A549 (cell line): ENCODE results near the gene CHD9. TPM values are rescaled to one million over a fixed set of nuclear protein-coding genes. Genes with fewer than 3 reads are reported as not detected.

Experiments used
- ATAC-seq, 2 experiments: fragments of 200-7000 bp in 1 of 2; fragments of >200 bp in 1 of 2; cut with Nextera tagmentation in 1 of 2; cut with Tn5 transposase in 1 of 2; 3 replicates each; pipeline versions ENCODE4 v1.8.0 to v1.9.1; 2018 to 2020; ENCODE audit warnings: mild to moderate bottlenecking in 1 of 2, moderate library complexity in 1 of 2
- CTCF ChIA-PET: fragments of 300-600 bp; sonication (Branson Sonifier 250); formaldehyde crosslinking; extraction: SDS; loops from one replicate; lab custom pipeline; 2021; ENCODE audit warnings: antibody characterized with exemption, inconsistent platforms; lab: Yijun Ruan, JAX
- POLR2A ChIA-PET: fragments of 350-600 bp; formaldehyde crosslinking; extraction: SDS; loops from one replicate; lab custom pipeline; 2021; ENCODE audit warnings: antibody characterized with exemption, inconsistent platforms; lab: Yijun Ruan, JAX
- DNase-seq, 2 experiments: peaks; one replicate each; pipeline versions ENCODE4 v3.0.0 to v3.0.0-alpha.2; 2011 to 2016; ENCODE audit warnings: low read depth in 1 of 2, low spot score in 1 of 2
- FAIRE-seq: peaks from 2 replicates; lab custom pipeline; 2011; peaks lifted over from hg19 to GRCh38; lab: Jason Lieb, UNC
- H3K27ac ChIP-seq, 2 experiments: fragments of >200 bp; sonication (Bioruptor Twin); formaldehyde crosslinking; 3 replicates each; pipeline ENCODE4 v1.5.1; 2016 to 2017
- H3K4me1 ChIP-seq: fragments of >200 bp; sonication (Bioruptor Twin); formaldehyde crosslinking; 3 replicates; pipeline ENCODE4 v1.6.1; 2016
- H3K4me2 ChIP-seq: fragments of >200 bp; sonication (Bioruptor Twin); formaldehyde crosslinking; 3 replicates; pipeline ENCODE4 v1.6.1; 2016
- H3K4me3 ChIP-seq: fragments of >200 bp; sonication (Bioruptor Twin); formaldehyde crosslinking; 3 replicates; pipeline ENCODE4 v1.5.1; 2016
- H3K9me3 ChIP-seq: fragments of >200 bp; sonication (Bioruptor Twin); formaldehyde crosslinking; 3 replicates; pipeline ENCODE4 v1.6.1; 2016
- ATOH8 ChIP-seq: fragments of 250-450 bp; sonication (Bioruptor Pico); IDR thresholded peaks from 2 replicates; pipeline ENCODE4 v1.5.0; 2020; ENCODE audit warnings: low read depth, mild to moderate bottlenecking, moderate library complexity
- BCL3 ChIP-seq: fragments of >200 bp; sonication (Bioruptor Twin); formaldehyde crosslinking; IDR thresholded peaks from 3 replicates; pipeline ENCODE4 v1.6.1; 2016
- BHLHE40 ChIP-seq: IDR thresholded peaks from 2 replicates; pipeline ENCODE4 v1.6.1; 2012; ENCODE audit warnings: low read depth, low read length, inconsistent platforms
- CEBPB ChIP-seq, 2 experiments: fragments of >200 bp in 1 of 2; sonication (Bioruptor Twin) in 1 of 2; formaldehyde crosslinking in 1 of 2; IDR thresholded peaks; 2 replicates each; pipeline ENCODE4 v1.6.1; 2012 to 2016
- EP300 ChIP-seq, 2 experiments: fragments of >200 bp; sonication (Bioruptor Twin); formaldehyde crosslinking; IDR thresholded peaks; 2 replicates in 1 of 2; 3 replicates in 1 of 2; pipeline ENCODE4 v1.6.1; 2016 to 2017
- ESRRA ChIP-seq: fragments of 150-350 bp; IDR thresholded peaks from 2 replicates; pipeline ENCODE4 v1.6.1; 2014; ENCODE audit warnings: mild to moderate bottlenecking, low read length, borderline replicate concordance
- FOSL2 ChIP-seq, 2 experiments: fragments of 450-650 bp in 1 of 2; fragments of >200 bp in 1 of 2; sonication (Bioruptor Twin) in 1 of 2; formaldehyde crosslinking; IDR thresholded peaks; 2 replicates each; pipeline versions ENCODE4 v1.5.0 to v1.6.1; 2016 to 2020; ENCODE audit warnings: mild to moderate bottlenecking in 1 of 2, moderate library complexity in 1 of 2
- GATA3 ChIP-seq: IDR thresholded peaks from 2 replicates; pipeline ENCODE4 v1.6.1; 2012; ENCODE audit warnings: borderline replicate concordance
- HES2 ChIP-seq: fragments of >200 bp; sonication (Bioruptor Twin); formaldehyde crosslinking; IDR thresholded peaks from 2 replicates; pipeline ENCODE4 v1.6.1; 2016
- HMGXB4 ChIP-seq: fragments of 250-450 bp; sonication (Bioruptor Pico); IDR thresholded peaks from 2 replicates; pipeline ENCODE4 v1.5.0; 2021; ENCODE audit warnings: mild to moderate bottlenecking, moderate library complexity, borderline replicate concordance
- HOXA7 ChIP-seq: fragments of 250-450 bp; sonication (Bioruptor Pico); IDR thresholded peaks from 2 replicates; pipeline ENCODE4 v1.5.0; 2020; ENCODE audit warnings: mild to moderate bottlenecking, moderate library complexity
- HOXB13 ChIP-seq: fragments of 250-450 bp; sonication (Bioruptor Pico); IDR thresholded peaks from 2 replicates; pipeline ENCODE4 v1.5.0; 2020; ENCODE audit warnings: low read depth, mild to moderate bottlenecking, moderate library complexity
- JUN ChIP-seq, 2 experiments: fragments of >200 bp; sonication (Bioruptor Twin); formaldehyde crosslinking; IDR thresholded peaks; 2 replicates in 1 of 2; 3 replicates in 1 of 2; pipeline ENCODE4 v1.6.1; 2016 to 2017
- JUNB ChIP-seq: fragments of >200 bp; sonication (Bioruptor Twin); formaldehyde crosslinking; IDR thresholded peaks from 2 replicates; pipeline ENCODE4 v1.6.1; 2016
- KDM1A ChIP-seq: fragments of 200-600 bp; sonication (generic); IDR thresholded peaks from 2 replicates; pipeline ENCODE4 v1.6.1; 2016; ENCODE audit warnings: low read depth, mild to moderate bottlenecking
- MAFK ChIP-seq: fragments of 450-650 bp; IDR thresholded peaks from 2 replicates; pipeline ENCODE4 v1.6.1; 2014; ENCODE audit not compliant: partially characterized antibody
- MYC ChIP-seq: IDR thresholded peaks from 2 replicates; pipeline ENCODE4 v1.6.1; 2012; ENCODE audit warnings: mild to moderate bottlenecking, inconsistent platforms, low read length, improper control_type of control experiment, borderline replicate concordance
- POLR2A ChIP-seq: IDR thresholded peaks from 2 replicates; pipeline ENCODE4 v1.6.1; 2012; ENCODE audit warnings: mild to moderate bottlenecking, low read length
- RAD21 ChIP-seq, 2 experiments: fragments of >200 bp in 1 of 2; sonication (Bioruptor Twin) in 1 of 2; formaldehyde crosslinking in 1 of 2; IDR thresholded peaks in 1 of 2; conservative IDR thresholded peaks in 1 of 2; 2 replicates in 1 of 2; 3 replicates in 1 of 2; pipeline ENCODE4 v1.6.1; 2012 to 2018; ENCODE audit warnings: inconsistent platforms in 1 of 2
- RARB ChIP-seq: fragments of 250-450 bp; sonication (Bioruptor Pico); IDR thresholded peaks from 2 replicates; pipeline ENCODE4 v1.8.0; 2021; ENCODE audit warnings: mild to moderate bottlenecking, moderate library complexity
- RNF2 ChIP-seq: fragments of 200-600 bp; sonication (generic); IDR thresholded peaks from 2 replicates; pipeline ENCODE4 v1.6.1; 2016; ENCODE audit warnings: low read depth, mild to moderate bottlenecking, antibody characterized with exemption, moderate library complexity, borderline replicate concordance
- SMC3 ChIP-seq: fragments of >200 bp; sonication (Bioruptor Twin); formaldehyde crosslinking; IDR thresholded peaks from 3 replicates; pipeline ENCODE4 v1.6.1; 2018; ENCODE audit warnings: inconsistent platforms
- SREBF2 ChIP-seq: fragments of 450-650 bp; IDR thresholded peaks from 2 replicates; pipeline ENCODE4 v1.6.1; 2014; ENCODE audit warnings: mild to moderate bottlenecking, moderate library complexity
- ZC3H11A ChIP-seq: fragments of 450-650 bp; IDR thresholded peaks from 2 replicates; pipeline ENCODE4 v1.6.1; 2014; ENCODE audit warnings: antibody characterized with exemption, mild to moderate bottlenecking
- ZFP36 ChIP-seq: fragments of 450-650 bp; IDR thresholded peaks from 2 replicates; pipeline ENCODE4 v1.6.1; 2014; ENCODE audit warnings: borderline replicate concordance; ENCODE audit not compliant: partially characterized antibody
- WGBS: methylation state at CpG from one replicate; pipeline ENCODE4 v1.1.6; 2017; ENCODE audit errors: missing lambda C conversion rate; 5-methylcytosine and 5-hydroxymethylcytosine counted together
- polyA plus RNA-seq, 4 experiments: library from polyadenylated mRNA; depleted of rRNA in 3 of 4; stranded (reverse); fragments of >200 nt; fragmentation: RNase III in 1 of 4; extraction: RNeasy Plus Mini Kit Qiagen cat#74134 plus additional on column Dnase treatment in 1 of 4; gene quantifications; 2 replicates in 3 of 4; 3 replicates in 1 of 4; pipeline ENCODE4 v1.2.3, GENCODE V29; 2011 to 2017

CHD9 gene
- polyA plus RNA-seq, 2 of the 4 experiments (the other 2 are of a cell fraction): 17.8 to 51.6 TPM

GRCh38 chr16:53052519-53053501, 2.0 kb upstream of the CHD9 start, which contains the start of gene CHD9NB:
Gene CHD9NB, minus strand, starts transcription at chr16:53052897. Its CDS starts 8,739 bp downstream, at chr16:53044158.
- WGBS: 7% methylated on average over 2 of the region's 2 CpGs
- POLR2A ChIA-PET: interaction anchor here (0.6 to 2.2 kb wide), 8 partner anchors 11 to 228 kb away, joined by 3 to 21 read pairs (median 4); no protein-coding TSS in a partner anchor

GRCh38 chr16:53053967-53054669, 673 bp upstream of the CHD9 start:
- H3K4me2 ChIP-seq: peak overlapping the region; percentile 92
- DNase-seq: peak in 1 of 2 experiments; percentile 46
- WGBS: 55% methylated on average over 13 of the region's 13 CpGs
- no peak for FAIRE-seq
- ATAC-seq: peak; percentile 52
- peak overlapping the region; percentile 96 to 98 for H3K27ac ChIP-seq
- CTCF ChIA-PET: interaction anchor here (0.6 to 5.2 kb wide), 32 partner anchors 8 to 471 kb away, joined by 3 to 49 read pairs (median 6); no protein-coding TSS in a partner anchor
- H3K4me1 ChIP-seq: peaks cover 50% of the 10 kb centered on the region
- POLR2A ChIA-PET: interaction anchor here (1.2 to 2.2 kb wide), 6 partner anchors 26 to 229 kb away, joined by 3 to 21 read pairs (median 10); no protein-coding TSS in a partner anchor
- H3K9me3 ChIP-seq: no peaks in the 10 kb centered on the region
- TF ChIP-seq ESRRA (no peak), ZC3H11A (no peak), HMGXB4 (CRISPR knock-in tag) (no peak), SMC3 (no peak), SREBF2 (no peak), ATOH8 (CRISPR knock-in tag) (0 out of 2 replicates have a peak, but pooled peaks have one; percentile 6), RNF2 (peak; percentile 29; the same call in 1 of the 2 replicates), EP300 (IDR thresholded peaks at IDR 0.05) (no peak)
- H3K4me3 ChIP-seq: peak overlapping the region; percentile 53

More at GRCh38 chr16:53052519-53053501, 2.0 kb upstream of the CHD9 start, which contains the start of gene CHD9NB:
- FAIRE-seq (no peak), ATAC-seq (peak; percentile 76 to 79), DNase-seq (peak; percentile 79 to 93)
- TF ChIP-seq FOSL2 (IDR thresholded peaks at IDR 0.05) (no peak; the same call in 1 of the 2 replicates), FOSL2 (CRISPR knock-in tag; IDR thresholded peaks at IDR 0.05) (peak; percentile 87), GATA3 (0 out of 2 replicates have a peak, but pooled peaks have one; percentile 21), HOXB13 (CRISPR knock-in tag) (no peak), ESRRA (peak; percentile 69; the same call in 1 of the 2 replicates), KDM1A (peak; percentile 54; the same call in 1 of the 2 replicates), MAFK (peak; percentile 56), JUN (IDR thresholded peaks at IDR 0.05) (peak; percentile 67 to 73; a peak in 3 of 5 replicates), ZFP36 (peak; percentile 13), HOXA7 (CRISPR knock-in tag) (no peak), BCL3 (0 out of 3 replicates have a peak, but pooled peaks have one; percentile 34), HES2 (no peak), EP300 (IDR thresholded peaks at IDR 0.05) (peak in 1 of 2 experiments; percentile 41; a peak in 1 of 5 replicates), RAD21 (conservative IDR thresholded peaks at IDR 0.05 in 1 of 2, IDR thresholded peaks at IDR 0.05 in 1 of 2) (0 out of 5 replicates have a peak, but pooled peaks of 1 of the 2 experiments have one; percentile 12), RARB (no peak), POLR2A (peak; percentile 56), CEBPB (IDR thresholded peaks at IDR 0.05) (peak; percentile 62 to 72; a peak in 3 of 4 replicates), MYC (peak; percentile 31; the same call in 1 of the 2 replicates), BHLHE40 (peak; percentile 41; the same call in 1 of the 2 replicates), JUNB (peak; percentile 46; the same call in 1 of the 2 replicates)
- Histone ChIP-seq H3K4me2 (peak within 1 kb of the TSS; percentile 88), H3K9me3 (no peaks in the 10 kb centered on the region), H3K4me3 (peak within 1 kb of the TSS; percentile 42), H3K4me1 (peaks cover 48% of the 10 kb centered on the region), H3K27ac (peak within 1 kb of the TSS; percentile 96 to 98)
- CTCF ChIA-PET: interaction anchor here (1.2 to 5.2 kb wide), 5 partner anchors 8 to 156 kb away, joined by 3 to 49 read pairs (median 4); no protein-coding TSS in a partner anchor
